ENCODE measurements around the gene RORB.

DNA sequence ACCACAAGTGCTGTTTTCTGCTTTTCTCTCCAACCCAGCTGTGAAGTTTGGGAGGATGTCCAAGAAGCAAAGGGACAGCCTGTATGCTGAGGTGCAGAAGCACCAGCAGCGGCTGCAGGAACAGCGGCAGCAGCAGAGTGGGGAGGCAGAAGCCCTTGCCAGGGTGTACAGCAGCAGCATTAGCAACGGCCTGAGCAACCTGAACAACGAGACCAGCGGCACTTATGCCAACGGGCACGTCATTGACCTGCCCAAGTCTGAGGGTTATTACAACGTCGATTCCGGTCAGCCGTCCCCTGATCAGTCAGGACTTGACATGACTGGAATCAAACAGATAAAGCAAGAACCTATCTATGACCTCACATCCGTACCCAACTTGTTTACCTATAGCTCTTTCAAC lies 145.2 kb downstream of the RORB start:
- TF ChIP-seq POLR2A (IDR thresholded peaks at IDR 0.05; ENCODE audit: low read depth) (no peak), EP300 (IDR thresholded peaks at IDR 0.05) (no peak), POLR2AphosphoS5 (IDR thresholded peaks at IDR 0.05) (no peak)
- TF ChIP-seq, protein P1, sequence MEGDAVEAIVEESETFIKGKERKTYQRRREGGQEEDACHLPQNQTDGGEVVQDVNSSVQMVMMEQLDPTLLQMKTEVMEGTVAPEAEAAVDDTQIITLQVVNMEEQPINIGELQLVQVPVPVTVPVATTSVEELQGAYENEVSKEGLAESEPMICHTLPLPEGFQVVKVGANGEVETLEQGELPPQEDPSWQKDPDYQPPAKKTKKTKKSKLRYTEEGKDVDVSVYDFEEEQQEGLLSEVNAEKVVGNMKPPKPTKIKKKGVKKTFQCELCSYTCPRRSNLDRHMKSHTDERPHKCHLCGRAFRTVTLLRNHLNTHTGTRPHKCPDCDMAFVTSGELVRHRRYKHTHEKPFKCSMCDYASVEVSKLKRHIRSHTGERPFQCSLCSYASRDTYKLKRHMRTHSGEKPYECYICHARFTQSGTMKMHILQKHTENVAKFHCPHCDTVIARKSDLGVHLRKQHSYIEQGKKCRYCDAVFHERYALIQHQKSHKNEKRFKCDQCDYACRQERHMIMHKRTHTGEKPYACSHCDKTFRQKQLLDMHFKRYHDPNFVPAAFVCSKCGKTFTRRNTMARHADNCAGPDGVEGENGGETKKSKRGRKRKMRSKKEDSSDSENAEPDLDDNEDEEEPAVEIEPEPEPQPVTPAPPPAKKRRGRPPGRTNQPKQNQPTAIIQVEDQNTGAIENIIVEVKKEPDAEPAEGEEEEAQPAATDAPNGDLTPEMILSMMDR (IDR thresholded peaks at IDR 0.05): no peak
